GM23338 (cell line): Measurements from ENCODE around the gene PHKB. TPM values are rescaled to one million over a fixed set of nuclear protein-coding genes. Genes with fewer than 3 reads are reported as not detected.

ENCODE experiments used
- CREB1 ChIP-seq: fragments of 250-450 bp; sonication (Bioruptor Pico); IDR thresholded peaks from 2 replicates; pipeline ENCODE4 v1.5.0; 2020; ENCODE audit warnings: low read depth, mild to moderate bottlenecking, moderate library complexity
- CTCF ChIP-seq, 2 experiments: fragments of 200-600 bp in 1 of 2; sonication (generic) in 1 of 2; conservative IDR thresholded peaks; 2 replicates each; pipeline versions ENCODE4 v1.5.1 to v1.6.1; 2016 to 2017; ENCODE audit warnings: antibody characterized with exemption in 2 of 2, low read depth in 2 of 2, mild to moderate bottlenecking in 2 of 2, moderate library complexity in 1 of 2
- EZH2 ChIP-seq: fragments of 200-600 bp; sonication (generic); IDR thresholded peaks from one replicate; pipeline ENCODE4 v1.8.0; 2017; ENCODE audit warnings: antibody characterized with exemption, mild to moderate bottlenecking, low read depth; ENCODE audit not compliant: unreplicated experiment
- EZH2phosphoT487 ChIP-seq: fragments of 200-600 bp; sonication (generic); IDR thresholded peaks from one replicate; pipeline ENCODE4 v1.8.1; 2018; ENCODE audit warnings: antibody characterized with exemption; ENCODE audit not compliant: unreplicated experiment
- JUNB ChIP-seq: IDR thresholded peaks from one replicate; pipeline ENCODE4 v1.6.1; 2016; ENCODE audit warnings: antibody characterized with exemption; ENCODE audit not compliant: unreplicated experiment
- NANOG ChIP-seq: IDR thresholded peaks from 2 replicates; pipeline ENCODE4 v1.6.1; 2016; ENCODE audit warnings: antibody characterized with exemption, borderline replicate concordance
- POLR2AphosphoS5 ChIP-seq: IDR thresholded peaks from 2 replicates; pipeline ENCODE4 v1.6.1; 2016; ENCODE audit warnings: antibody characterized with exemption, low read depth
- STAT1 ChIP-seq: IDR thresholded peaks from one replicate; pipeline ENCODE4 v1.6.1; 2016; ENCODE audit warnings: antibody characterized with exemption; ENCODE audit not compliant: unreplicated experiment
- polyA plus RNA-seq: library from polyadenylated mRNA; unstranded; fragments of >200 nt; fragmentation: Nextera tagmentation; extraction: Ambion mirVana; gene quantifications from 2 replicates; pipeline ENCODE4 v1.2.1, GENCODE V29; 2016
- total RNA-seq: library from RNA; depleted of rRNA; stranded (reverse); fragments of >200 nt; shearing (Covaris generic); gene quantifications from 2 replicates; pipeline ENCODE4 v1.2.3, GENCODE V29; 2014
- TF ChIP-seq, protein P1 (sequence below): fragments of 250-450 bp; sonication (Bioruptor Pico); IDR thresholded peaks from 2 replicates; pipeline ENCODE4 v1.5.0; 2020; ENCODE audit warnings: mild to moderate bottlenecking, moderate library complexity
- TF ChIP-seq, protein P2 (sequence below): IDR thresholded peaks from 2 replicates; pipeline ENCODE4 v1.6.1; 2016; ENCODE audit warnings: antibody characterized with exemption

PHKB gene
- total and polyA plus RNA-seq, 2 experiments from 2014 or later: 20.3 to 57.3 TPM

DNA sequence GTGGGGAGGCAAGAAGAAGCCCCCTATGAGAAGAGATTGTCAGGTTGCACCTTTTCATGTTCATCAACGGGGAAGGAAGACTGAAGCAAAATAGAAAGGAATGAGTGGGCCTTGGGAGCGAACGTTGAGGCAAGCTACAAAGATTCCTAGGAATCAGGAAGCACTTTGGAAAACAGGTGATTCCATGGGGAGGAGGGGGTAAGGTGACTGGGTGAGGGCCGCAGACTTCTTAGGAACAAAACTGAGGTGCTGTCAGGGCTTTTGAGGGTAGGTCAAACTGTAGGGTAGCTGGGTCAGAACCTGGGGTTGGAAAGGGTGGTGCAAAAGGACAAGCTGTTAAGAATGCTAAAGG, 796 bp upstream of the PHKB start (continued):
- TF ChIP-seq, protein P1, sequence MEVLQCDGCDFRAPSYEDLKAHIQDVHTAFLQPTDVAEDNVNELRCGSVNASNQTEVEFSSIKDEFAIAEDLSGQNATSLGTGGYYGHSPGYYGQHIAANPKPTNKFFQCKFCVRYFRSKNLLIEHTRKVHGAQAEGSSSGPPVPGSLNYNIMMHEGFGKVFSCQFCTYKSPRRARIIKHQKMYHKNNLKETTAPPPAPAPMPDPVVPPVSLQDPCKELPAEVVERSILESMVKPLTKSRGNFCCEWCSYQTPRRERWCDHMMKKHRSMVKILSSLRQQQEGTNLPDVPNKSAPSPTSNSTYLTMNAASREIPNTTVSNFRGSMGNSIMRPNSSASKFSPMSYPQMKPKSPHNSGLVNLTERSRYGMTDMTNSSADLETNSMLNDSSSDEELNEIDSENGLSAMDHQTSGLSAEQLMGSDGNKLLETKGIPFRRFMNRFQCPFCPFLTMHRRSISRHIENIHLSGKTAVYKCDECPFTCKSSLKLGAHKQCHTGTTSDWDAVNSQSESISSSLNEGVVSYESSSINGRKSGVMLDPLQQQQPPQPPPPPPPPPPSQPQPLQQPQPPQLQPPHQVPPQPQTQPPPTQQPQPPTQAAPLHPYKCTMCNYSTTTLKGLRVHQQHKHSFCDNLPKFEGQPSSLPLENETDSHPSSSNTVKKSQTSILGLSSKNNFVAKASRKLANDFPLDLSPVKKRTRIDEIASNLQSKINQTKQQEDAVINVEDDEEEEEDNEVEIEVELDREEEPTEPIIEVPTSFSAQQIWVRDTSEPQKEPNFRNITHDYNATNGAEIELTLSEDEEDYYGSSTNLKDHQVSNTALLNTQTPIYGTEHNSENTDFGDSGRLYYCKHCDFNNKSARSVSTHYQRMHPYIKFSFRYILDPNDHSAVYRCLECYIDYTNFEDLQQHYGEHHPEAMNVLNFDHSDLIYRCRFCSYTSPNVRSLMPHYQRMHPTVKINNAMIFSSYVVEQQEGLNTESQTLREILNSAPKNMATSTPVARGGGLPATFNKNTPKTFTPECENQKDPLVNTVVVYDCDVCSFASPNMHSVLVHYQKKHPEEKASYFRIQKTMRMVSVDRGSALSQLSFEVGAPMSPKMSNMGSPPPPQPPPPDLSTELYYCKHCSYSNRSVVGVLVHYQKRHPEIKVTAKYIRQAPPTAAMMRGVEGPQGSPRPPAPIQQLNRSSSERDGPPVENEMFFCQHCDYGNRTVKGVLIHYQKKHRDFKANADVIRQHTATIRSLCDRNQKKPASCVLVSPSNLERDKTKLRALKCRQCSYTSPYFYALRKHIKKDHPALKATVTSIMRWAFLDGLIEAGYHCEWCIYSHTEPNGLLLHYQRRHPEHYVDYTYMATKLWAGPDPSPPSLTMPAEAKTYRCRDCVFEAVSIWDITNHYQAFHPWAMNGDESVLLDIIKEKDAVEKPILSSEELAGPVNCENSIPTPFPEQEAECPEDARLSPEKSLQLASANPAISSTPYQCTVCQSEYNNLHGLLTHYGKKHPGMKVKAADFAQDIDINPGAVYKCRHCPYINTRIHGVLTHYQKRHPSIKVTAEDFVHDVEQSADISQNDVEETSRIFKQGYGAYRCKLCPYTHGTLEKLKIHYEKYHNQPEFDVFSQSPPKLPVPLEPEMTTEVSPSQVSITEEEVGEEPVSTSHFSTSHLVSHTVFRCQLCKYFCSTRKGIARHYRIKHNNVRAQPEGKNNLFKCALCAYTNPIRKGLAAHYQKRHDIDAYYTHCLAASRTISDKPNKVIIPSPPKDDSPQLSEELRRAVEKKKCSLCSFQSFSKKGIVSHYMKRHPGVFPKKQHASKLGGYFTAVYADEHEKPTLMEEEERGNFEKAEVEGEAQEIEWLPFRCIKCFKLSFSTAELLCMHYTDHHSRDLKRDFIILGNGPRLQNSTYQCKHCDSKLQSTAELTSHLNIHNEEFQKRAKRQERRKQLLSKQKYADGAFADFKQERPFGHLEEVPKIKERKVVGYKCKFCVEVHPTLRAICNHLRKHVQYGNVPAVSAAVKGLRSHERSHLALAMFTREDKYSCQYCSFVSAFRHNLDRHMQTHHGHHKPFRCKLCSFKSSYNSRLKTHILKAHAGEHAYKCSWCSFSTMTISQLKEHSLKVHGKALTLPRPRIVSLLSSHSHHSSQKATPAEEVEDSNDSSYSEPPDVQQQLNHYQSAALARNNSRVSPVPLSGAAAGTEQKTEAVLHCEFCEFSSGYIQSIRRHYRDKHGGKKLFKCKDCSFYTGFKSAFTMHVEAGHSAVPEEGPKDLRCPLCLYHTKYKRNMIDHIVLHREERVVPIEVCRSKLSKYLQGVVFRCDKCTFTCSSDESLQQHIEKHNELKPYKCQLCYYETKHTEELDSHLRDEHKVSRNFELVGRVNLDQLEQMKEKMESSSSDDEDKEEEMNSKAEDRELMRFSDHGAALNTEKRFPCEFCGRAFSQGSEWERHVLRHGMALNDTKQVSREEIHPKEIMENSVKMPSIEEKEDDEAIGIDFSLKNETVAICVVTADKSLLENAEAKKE (CRISPR knock-in tag): no peak
- TF ChIP-seq EZH2phosphoT487: no peak
- TF ChIP-seq, protein P2, sequence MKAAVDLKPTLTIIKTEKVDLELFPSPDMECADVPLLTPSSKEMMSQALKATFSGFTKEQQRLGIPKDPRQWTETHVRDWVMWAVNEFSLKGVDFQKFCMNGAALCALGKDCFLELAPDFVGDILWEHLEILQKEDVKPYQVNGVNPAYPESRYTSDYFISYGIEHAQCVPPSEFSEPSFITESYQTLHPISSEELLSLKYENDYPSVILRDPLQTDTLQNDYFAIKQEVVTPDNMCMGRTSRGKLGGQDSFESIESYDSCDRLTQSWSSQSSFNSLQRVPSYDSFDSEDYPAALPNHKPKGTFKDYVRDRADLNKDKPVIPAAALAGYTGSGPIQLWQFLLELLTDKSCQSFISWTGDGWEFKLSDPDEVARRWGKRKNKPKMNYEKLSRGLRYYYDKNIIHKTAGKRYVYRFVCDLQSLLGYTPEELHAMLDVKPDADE: no peak
- TF ChIP-seq CREB1 (CRISPR knock-in tag): no peak
- no peak for TF ChIP-seq NANOG
- TF ChIP-seq CTCF (conservative IDR thresholded peaks at IDR 0.05; ENCODE audit: low read depth in 2 of 2): no peak
- no peak for TF ChIP-seq EZH2
- TF ChIP-seq STAT1: no peak
- TF ChIP-seq JUNB: no peak
- no peak for TF ChIP-seq POLR2AphosphoS5
